RWPE2 (cell line): ENCODE data around the gene SNTB2.

Experiments used
- ATAC-seq: fragments of 200-7000 bp; cut with Tn5 transposase; 3 replicates; pipeline ENCODE4 v1.9.1; 2021; ENCODE audit warnings: low read depth
- DNase-seq: peaks from one replicate; pipeline ENCODE4 v3.0.0-alpha.2; 2020; ENCODE audit warnings: low spot score
- H3K27ac ChIP-seq: fragments of 450-650 bp; 2 replicates; pipeline ENCODE4 v1.5.1; 2017; ENCODE audit warnings: mild to moderate bottlenecking; ENCODE audit not compliant: poor library complexity, severe bottlenecking
- H3K27me3 ChIP-seq: fragments of 250-450 bp; sonication (Bioruptor Pico); 2 replicates; pipeline ENCODE4 v1.5.1; 2021; ENCODE audit warnings: mild to moderate bottlenecking, moderate library complexity; ENCODE audit not compliant: insufficient read depth, poor library complexity, severe bottlenecking
- H3K36me3 ChIP-seq: fragments of 250-450 bp; sonication (Bioruptor Pico); 2 replicates; pipeline ENCODE4 v1.5.1; 2020; ENCODE audit warnings: low read depth, mild to moderate bottlenecking, moderate library complexity
- H3K4me1 ChIP-seq: fragments of 250-450 bp; sonication (Bioruptor Pico); 2 replicates; pipeline ENCODE4 v1.5.1; 2021; ENCODE audit warnings: mild to moderate bottlenecking, moderate library complexity; ENCODE audit not compliant: insufficient read depth, poor library complexity, severe bottlenecking
- H3K4me3 ChIP-seq: fragments of 250-450 bp; sonication (Bioruptor Pico); 2 replicates; pipeline ENCODE4 v1.5.1; 2021; ENCODE audit warnings: mild to moderate bottlenecking, moderate library complexity; ENCODE audit not compliant: severe bottlenecking
- H3K9me3 ChIP-seq: fragments of 250-450 bp; sonication (Bioruptor Pico); 2 replicates; pipeline ENCODE4 v1.5.1; 2021; ENCODE audit warnings: mild to moderate bottlenecking, moderate library complexity; ENCODE audit not compliant: severe bottlenecking
- TF ChIP-seq, protein P1 (sequence below): fragments of 450-650 bp; IDR thresholded peaks from one replicate; pipeline ENCODE4 v1.5.1; 2017; ENCODE audit warnings: mild to moderate bottlenecking, moderate library complexity; ENCODE audit not compliant: poor library complexity, severe bottlenecking

Gene SNTB2

DNA sequence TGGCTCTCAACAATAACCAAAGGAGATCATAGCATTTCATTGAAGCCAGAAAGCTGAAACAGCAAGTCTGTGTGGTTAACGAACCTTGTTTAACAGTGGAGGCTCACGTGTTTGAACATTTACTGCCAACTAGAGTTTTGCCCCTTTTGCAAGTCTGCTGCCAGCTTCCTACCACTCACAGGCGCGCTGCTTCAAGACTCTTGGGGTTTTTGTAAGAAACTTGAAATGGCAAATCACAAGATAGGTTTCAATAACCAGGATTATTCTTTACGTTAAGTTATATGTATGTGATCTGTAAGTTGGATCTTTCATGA, 1.2 kb downstream of the SNTB2 start:
- Histone ChIP-seq H3K4me3 (peak overlapping the region; percentile 86), H3K27ac (peak overlapping the region; percentile 77), H3K9me3 (no peaks in the 10 kb centered on the region), H3K36me3 (no peaks in the 10 kb centered on the region), H3K4me1 (peaks cover 28% of the 10 kb centered on the region), H3K27me3 (no peaks in the 10 kb centered on the region)
- ATAC-seq: no peak
- TF ChIP-seq, protein P1, sequence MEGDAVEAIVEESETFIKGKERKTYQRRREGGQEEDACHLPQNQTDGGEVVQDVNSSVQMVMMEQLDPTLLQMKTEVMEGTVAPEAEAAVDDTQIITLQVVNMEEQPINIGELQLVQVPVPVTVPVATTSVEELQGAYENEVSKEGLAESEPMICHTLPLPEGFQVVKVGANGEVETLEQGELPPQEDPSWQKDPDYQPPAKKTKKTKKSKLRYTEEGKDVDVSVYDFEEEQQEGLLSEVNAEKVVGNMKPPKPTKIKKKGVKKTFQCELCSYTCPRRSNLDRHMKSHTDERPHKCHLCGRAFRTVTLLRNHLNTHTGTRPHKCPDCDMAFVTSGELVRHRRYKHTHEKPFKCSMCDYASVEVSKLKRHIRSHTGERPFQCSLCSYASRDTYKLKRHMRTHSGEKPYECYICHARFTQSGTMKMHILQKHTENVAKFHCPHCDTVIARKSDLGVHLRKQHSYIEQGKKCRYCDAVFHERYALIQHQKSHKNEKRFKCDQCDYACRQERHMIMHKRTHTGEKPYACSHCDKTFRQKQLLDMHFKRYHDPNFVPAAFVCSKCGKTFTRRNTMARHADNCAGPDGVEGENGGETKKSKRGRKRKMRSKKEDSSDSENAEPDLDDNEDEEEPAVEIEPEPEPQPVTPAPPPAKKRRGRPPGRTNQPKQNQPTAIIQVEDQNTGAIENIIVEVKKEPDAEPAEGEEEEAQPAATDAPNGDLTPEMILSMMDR: no peak
- DNase-seq: no peak

DNA sequence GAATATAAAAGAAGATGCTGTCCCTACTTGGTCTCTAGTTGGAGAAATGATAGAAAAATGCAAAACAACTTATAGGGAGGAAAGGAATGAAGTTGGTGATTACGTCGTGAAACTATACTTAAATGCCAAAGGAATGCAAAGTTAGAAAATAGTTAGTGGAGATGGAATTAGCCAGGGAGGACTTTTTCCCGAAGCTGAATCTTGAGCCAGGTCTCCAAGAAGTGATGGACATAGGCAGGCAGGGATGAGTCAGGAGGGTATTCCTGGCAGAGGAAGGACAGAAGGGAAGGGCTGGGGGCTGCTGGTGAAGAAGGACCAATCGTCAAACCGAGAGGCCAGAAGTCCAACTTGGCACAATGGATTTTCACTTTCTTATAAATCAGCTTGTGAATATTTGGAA, 1.8 kb downstream of the SNTB2 start:
- TF ChIP-seq, protein P1: no peak
- Histone ChIP-seq H3K9me3 (no peaks in the 10 kb centered on the region), H3K4me1 (peaks cover 23% of the 10 kb centered on the region), H3K27ac (peak overlapping the region; percentile 77), H3K27me3 (no peaks in the 10 kb centered on the region), H3K4me3 (peak overlapping the region; percentile 86), H3K36me3 (no peaks in the 10 kb centered on the region)
- DNase-seq (no peak), ATAC-seq (no peak)

DNA sequence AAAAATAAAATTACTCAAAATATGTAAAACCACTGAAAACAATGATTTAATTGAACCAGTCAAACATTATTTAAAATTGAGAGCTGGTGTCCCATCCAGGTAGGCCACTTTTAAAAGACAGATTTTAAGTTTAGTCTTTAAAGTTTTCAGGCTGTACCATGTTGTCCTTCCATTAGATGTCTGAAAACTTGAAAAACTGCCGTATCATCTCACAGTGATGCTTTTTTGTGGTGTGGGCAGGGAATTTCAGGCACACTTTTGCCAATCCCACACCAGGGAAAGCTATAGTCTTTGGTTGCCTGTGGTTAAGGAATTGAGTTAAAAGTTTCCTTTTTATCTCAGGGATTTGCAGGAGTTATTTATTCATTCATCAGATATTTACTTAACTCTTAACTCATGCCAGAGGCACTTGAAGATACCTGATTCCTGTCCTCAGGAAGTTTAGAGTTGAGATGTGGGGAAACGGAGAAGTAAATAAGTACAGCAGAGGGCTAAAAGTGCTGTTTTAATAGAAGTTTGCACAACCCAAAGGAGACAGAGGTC, 3.2 kb downstream of the SNTB2 start:
- TF ChIP-seq, protein P1: no peak
- Histone ChIP-seq H3K36me3 (no peaks in the 10 kb centered on the region; the same call in 1 of the 2 replicates), H3K27me3 (no peaks in the 10 kb centered on the region), H3K4me1 (peaks cover 19% of the 10 kb centered on the region), H3K4me3 (no peak overlapping the region), H3K27ac (peak overlapping the region; percentile 9), H3K9me3 (no peaks in the 10 kb centered on the region)
- ATAC-seq: no peak
- no peak for DNase-seq

DNA sequence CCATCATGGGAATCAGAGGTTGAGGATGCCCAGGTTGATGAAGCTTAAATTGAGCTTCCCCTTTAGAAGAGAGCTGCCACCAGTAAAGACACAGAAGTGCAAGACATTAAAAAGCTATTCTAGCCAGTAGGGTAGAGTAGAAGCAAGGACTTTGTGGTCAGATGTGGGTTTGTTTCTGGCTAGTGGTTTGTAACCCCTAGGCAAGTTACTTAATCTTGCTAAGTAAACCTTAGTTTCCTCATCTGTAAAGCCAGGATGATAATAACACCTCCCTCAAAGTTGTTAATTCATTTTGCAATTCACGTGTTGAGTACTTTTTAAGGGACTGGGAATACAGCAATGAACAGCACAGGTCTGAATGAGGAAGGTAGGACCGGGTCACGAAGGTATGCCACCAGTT, 3.6 kb downstream of the SNTB2 start:
- H3K27me3 ChIP-seq: no peaks in the 10 kb centered on the region
- ATAC-seq (no peak), DNase-seq (no peak)
- no peak overlapping the region for H3K4me3 ChIP-seq
- H3K9me3 ChIP-seq: no peaks in the 10 kb centered on the region
- H3K4me1 ChIP-seq: peaks cover 19% of the 10 kb centered on the region
- peak overlapping the region; percentile 9 for H3K27ac ChIP-seq
- H3K36me3 ChIP-seq: no peaks in the 10 kb centered on the region; the same call in 1 of the 2 replicates
- TF ChIP-seq, protein P1: no peak

DNA sequence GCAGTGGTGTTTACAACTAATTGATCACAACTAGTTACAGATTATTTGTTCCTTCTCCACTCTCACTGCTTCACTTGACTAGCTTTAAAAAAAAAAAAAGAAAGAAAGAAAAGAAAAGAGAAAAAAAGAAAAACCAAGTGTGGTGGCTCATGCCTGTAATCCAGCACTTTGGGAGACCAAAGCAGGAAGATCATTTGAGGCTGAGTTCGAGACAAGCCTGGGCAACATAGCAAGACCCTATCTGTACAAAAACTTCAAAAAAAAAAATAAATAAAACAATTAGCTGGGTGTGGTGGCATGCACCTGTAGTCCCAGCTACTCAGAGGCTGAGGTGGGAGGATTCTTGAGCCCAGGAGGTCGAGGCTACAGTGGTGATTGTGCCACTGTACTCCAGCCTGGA, 4.2 kb downstream of the SNTB2 start:
- Histone ChIP-seq H3K27ac (no peak overlapping the region), H3K9me3 (no peaks in the 10 kb centered on the region), H3K4me3 (no peak overlapping the region), H3K36me3 (no peaks in the 10 kb centered on the region; the same call in 1 of the 2 replicates), H3K27me3 (no peaks in the 10 kb centered on the region), H3K4me1 (peaks cover 18% of the 10 kb centered on the region)
- DNase-seq: no peak
- TF ChIP-seq, protein P1: no peak
- ATAC-seq: no peak
